AG10803 (cell line): ENCODE results near the gene SLFN14.

Experiments
- DNase-seq: peaks from one replicate; pipeline ENCODE4 v3.0.0; 2010; ENCODE audit warnings: low read depth
- H3K4me3 ChIP-seq: 2 replicates; pipeline ENCODE4 v1.5.1; 2011; ENCODE audit warnings: mild to moderate bottlenecking, low read length, control low read depth
- CTCF ChIP-seq: conservative IDR thresholded peaks from 2 replicates; pipeline ENCODE4 v1.5.1; 2011; ENCODE audit warnings: mild to moderate bottlenecking, low read length, control low read depth, inconsistent platforms

The SLFN14 gene

GRCh38 chr17:35560703-35561102 lies at the start of gene SLFN14:
Gene SLFN14, minus strand, starts transcription at chr17:35560819. Its CDS starts 2,757 bp downstream, at chr17:35558062.
- no peak for TF ChIP-seq CTCF
- DNase-seq, result no peak
- no peak within 1 kb of the TSS for H3K4me3 ChIP-seq

- H3K4me3 ChIP-seq, result no peak overlapping the region
- no peak for DNase-seq
- no peak for TF ChIP-seq CTCF
These were observed 49.2 kb upstream of the SLFN14 start for GRCh38 chr17:35609831-35610230.

- TF ChIP-seq CTCF, result no peak
- H3K4me3 ChIP-seq, result no peak overlapping the region
- no peak for DNase-seq
These were observed 46.7 kb upstream of the SLFN14 start for GRCh38 chr17:35607239-35607847.

- no peak overlapping the region for H3K4me3 ChIP-seq
- DNase-seq, result peak; percentile 82
- no peak for TF ChIP-seq CTCF
These were observed 45.1 kb upstream of the SLFN14 start for GRCh38 chr17:35605678-35606077.

GRCh38 chr17:35603674-35604073 lies 43.1 kb upstream of the SLFN14 start:
- H3K4me3 ChIP-seq, result no peak overlapping the region
- TF ChIP-seq CTCF, result no peak
- no peak for DNase-seq

GRCh38 chr17:35597604-35598003 lies 37.0 kb upstream of the SLFN14 start:
- no peak for DNase-seq
- no peak for TF ChIP-seq CTCF
- no peak overlapping the region for H3K4me3 ChIP-seq

- DNase-seq, result no peak
- TF ChIP-seq CTCF, result no peak
- H3K4me3 ChIP-seq, result no peak overlapping the region
These were observed 36.1 kb upstream of the SLFN14 start for GRCh38 chr17:35596530-35597233.
